Endodermal cell (in vitro differentiated cells): Measurements from ENCODE around the gene NME3. TPM values are rescaled to one million over a fixed set of nuclear protein-coding genes. Genes with fewer than 3 reads are reported as not detected.

Source experiments
- DNase-seq: peaks from one replicate; pipeline ENCODE4 v3.0.0-alpha.2; 2017
- H3K27ac ChIP-seq: 2 replicates; pipeline ENCODE4 v1.5.1; 2013; ENCODE audit warnings: mild to moderate bottlenecking, low read depth, low read length, moderate library complexity
- H3K27me3 ChIP-seq: 2 replicates; pipeline ENCODE4 v1.6.1; 2013; ENCODE audit warnings: mild to moderate bottlenecking, low read length, moderate library complexity; ENCODE audit not compliant: insufficient read depth, control insufficient read depth, poor library complexity, severe bottlenecking
- H3K36me3 ChIP-seq: 2 replicates; pipeline ENCODE4 v1.7.0; 2013; ENCODE audit warnings: mild to moderate bottlenecking, low read length, moderate library complexity; ENCODE audit not compliant: control insufficient read depth, insufficient read depth
- H3K4me1 ChIP-seq: one replicate; pipeline ENCODE4 v1.7.0; 2013; ENCODE audit warnings: low read length; ENCODE audit not compliant: control insufficient read depth, insufficient read depth
- H3K4me3 ChIP-seq: 2 replicates; pipeline ENCODE4 v1.5.1; 2013; ENCODE audit warnings: mild to moderate bottlenecking, low read length, moderate library complexity
- H3K9ac ChIP-seq: 2 replicates; pipeline ENCODE4 v1.6.1; 2013; ENCODE audit warnings: mild to moderate bottlenecking, low read length, moderate library complexity; ENCODE audit not compliant: poor library complexity, severe bottlenecking; ENCODE audit errors: extremely low read depth
- H3K9me3 ChIP-seq: 2 replicates; pipeline ENCODE4 v1.6.1; 2013; ENCODE audit warnings: mild to moderate bottlenecking, low read length, moderate library complexity; ENCODE audit not compliant: control insufficient read depth
- H3K27ac Mint-ChIP-seq: 2 replicates; pipeline ENCODE4 v1.8.0; 2020; ENCODE audit warnings: mixed read lengths
- H3K27me3 Mint-ChIP-seq: 2 replicates; pipeline ENCODE4 v1.8.0; 2021; ENCODE audit warnings: mild to moderate bottlenecking, mixed read lengths; ENCODE audit not compliant: insufficient read depth
- H3K36me3 Mint-ChIP-seq: 2 replicates; pipeline ENCODE4 v1.8.0; 2020; ENCODE audit warnings: low read depth, mixed read lengths
- H3K4me1 Mint-ChIP-seq: 2 replicates; pipeline ENCODE4 v1.8.0; 2020; ENCODE audit warnings: mixed read lengths
- H3K4me3 Mint-ChIP-seq: 2 replicates; pipeline ENCODE4 v1.8.0; 2020; ENCODE audit warnings: mild to moderate bottlenecking, moderate library complexity, mixed read lengths
- H3K9me3 Mint-ChIP-seq: 2 replicates; pipeline ENCODE4 v1.8.0; 2020; ENCODE audit warnings: mild to moderate bottlenecking, mixed read lengths
- CTCF ChIP-seq: fragments of 200-600 bp; sonication (generic); conservative IDR thresholded peaks from 2 replicates; pipeline ENCODE4 v1.5.0; 2021; ENCODE audit warnings: antibody characterized with exemption, mild to moderate bottlenecking
- WGBS, 2 experiments: methylation state at CpG; one replicate each; pipeline versions ENCODE4 v1.1.5 to v1.1.7; 2013; ENCODE audit warnings: missing lambda C conversion rate in 2 of 2, mixed read lengths in 1 of 2; ENCODE audit not compliant: insufficient coverage in 1 of 2, insufficient read length in 1 of 2; 5-methylcytosine and 5-hydroxymethylcytosine counted together
- total RNA-seq, 2 donors: library from RNA; stranded (reverse); fragmentation: NEBNext Ultra II Directional in 1 of 2; extraction: Animal tissue kit (Norgen Biotek cat#: 25700) in 1 of 2; gene quantifications; 2 replicates in 1 of 2; 3 replicates in 1 of 2; pipeline ENCODE4 v1.2.1, GENCODE V29; 2021

The NME3 gene
- total RNA-seq, 2 donors from 2014 or later: 70.3 to 73.6 TPM

GRCh38 chr16:1770328-1771187 is 785 bp downstream of the NME3 start:
- no peaks in the 10 kb centered on the region for H3K9me3 Mint-ChIP-seq
- TF ChIP-seq CTCF: no peak
- 23 to 46% methylated on average over 35 to 81 of the region's 81 CpGs for WGBS, 2 experiments
- Histone ChIP-seq H3K4me1 (no peaks in the 10 kb centered on the region), H3K9me3 (no peaks in the 10 kb centered on the region), H3K9ac (peak overlapping the region; percentile 38), H3K36me3 (peaks cover 9% of the 10 kb centered on the region), H3K27ac (no peak overlapping the region), H3K4me3 (peak overlapping the region; percentile 76), H3K27me3 (no peaks in the 10 kb centered on the region)
- DNase-seq: peak; percentile 85
- peaks cover 3% of the 10 kb centered on the region for H3K4me1 Mint-ChIP-seq
- H3K36me3 Mint-ChIP-seq: peaks cover 11% of the 10 kb centered on the region
- H3K27ac Mint-ChIP-seq: peak overlapping the region; percentile 94
- H3K27me3 Mint-ChIP-seq: no peaks in the 10 kb centered on the region
- peak overlapping the region; percentile 93 for H3K4me3 Mint-ChIP-seq

- Histone ChIP-seq H3K27ac (no peak overlapping the region), H3K27me3 (no peaks in the 10 kb centered on the region), H3K9ac (no peak overlapping the region), H3K36me3 (peaks cover 17% of the 10 kb centered on the region), H3K4me1 (no peaks in the 10 kb centered on the region), H3K4me3 (no peak overlapping the region), H3K9me3 (no peaks in the 10 kb centered on the region)
- no peak for DNase-seq
- Mint-ChIP-seq H3K27ac (peak overlapping the region; percentile 94), H3K9me3 (no peaks in the 10 kb centered on the region), H3K4me3 (peak overlapping the region; percentile 93), H3K36me3 (peaks cover 13% of the 10 kb centered on the region), H3K4me1 (peaks cover 3% of the 10 kb centered on the region), H3K27me3 (no peaks in the 10 kb centered on the region)
- 92 to 93% methylated on average over 13 to 27 of the region's 27 CpGs for WGBS, 2 experiments
- no peak for TF ChIP-seq CTCF
These were observed 1.7 kb downstream of the NME3 start for GRCh38 chr16:1769402-1770300.

- TF ChIP-seq CTCF: no peak
- 93 to 94% methylated on average over 6 to 26 of the region's 26 CpGs for WGBS, 2 experiments
These were observed 2.5 kb downstream of the NME3 start for GRCh38 chr16:1768767-1769401.

More at GRCh38 chr16:1768767-1769401, 2.5 kb downstream of the NME3 start:
- Mint-ChIP-seq H3K9me3 (no peaks in the 10 kb centered on the region), H3K36me3 (peaks cover 13% of the 10 kb centered on the region), H3K27me3 (no peaks in the 10 kb centered on the region), H3K4me1 (peaks cover 3% of the 10 kb centered on the region), H3K27ac (no peak overlapping the region), H3K4me3 (no peak overlapping the region)
- Histone ChIP-seq H3K4me3 (no peak overlapping the region), H3K36me3 (peaks cover 23% of the 10 kb centered on the region), H3K9ac (no peak overlapping the region), H3K27ac (no peak overlapping the region), H3K27me3 (no peaks in the 10 kb centered on the region), H3K4me1 (no peaks in the 10 kb centered on the region), H3K9me3 (no peaks in the 10 kb centered on the region)
- no peak for DNase-seq
